HepG2 (cell line): ENCODE measurements around the gene NKX2-2. TPM values are rescaled to one million over a fixed set of nuclear protein-coding genes. Genes with fewer than 3 reads are reported as not detected.

Experiments
- CREB1 ChIP-seq, 2 experiments: fragments of 450-650 bp in 1 of 2; IDR thresholded peaks; 2 replicates each; pipeline ENCODE4 v1.6.1; 2016 to 2017; ENCODE audit warnings: control low read depth in 1 of 2, mild to moderate bottlenecking in 1 of 2, missing compliant biosample characterization in 1 of 2, missing genetic modification characterization in 1 of 2
- HMGXB3 ChIP-seq: sonication (generic); formaldehyde crosslinking; IDR thresholded peaks from 2 replicates; pipeline ENCODE4 v1.4.0; 2020; ENCODE audit warnings: missing genetic modification reagents, borderline replicate concordance
- RXRA ChIP-seq: sonication (generic); formaldehyde crosslinking; IDR thresholded peaks from 2 replicates; pipeline ENCODE4 v1.5.1; 2020; ENCODE audit warnings: missing genetic modification reagents
- ZBTB21 ChIP-seq: sonication (generic); formaldehyde crosslinking; IDR thresholded peaks from 2 replicates; pipeline ENCODE4 v1.4.0; 2020; ENCODE audit warnings: missing genetic modification reagents
- ZNF282 ChIP-seq: fragments of 450-650 bp; IDR thresholded peaks from 2 replicates; pipeline ENCODE4 v1.6.1; 2018; ENCODE audit not compliant: partially characterized antibody
- ZNF333 ChIP-seq: sonication (generic); formaldehyde crosslinking; IDR thresholded peaks from 2 replicates; pipeline ENCODE4 v1.4.0; 2020; ENCODE audit warnings: mild to moderate bottlenecking, missing genetic modification reagents, borderline replicate concordance
- ZNF33B ChIP-seq: sonication (generic); formaldehyde crosslinking; IDR thresholded peaks from 2 replicates; pipeline ENCODE4 v1.5.1; 2020; ENCODE audit warnings: mild to moderate bottlenecking, missing genetic modification reagents
- ZNF724P ChIP-seq: sonication (generic); formaldehyde crosslinking; IDR thresholded peaks from 2 replicates; pipeline ENCODE4 v1.8.0; 2022; ENCODE audit warnings: missing genetic modification reagents, borderline replicate concordance
- polyA plus RNA-seq, 8 experiments: library from polyadenylated mRNA; depleted of rRNA in 3 of 8; stranded (reverse) in 7 of 8; unstranded in 1 of 8; fragments of >200 nt; fragmentation: Illumina TruSeq in 4 of 8; extraction: Trizol in 4 of 8; gene quantifications; 2 replicates each; pipeline versions ENCODE4 v1.2.1 to v1.2.3, GENCODE V29; 2011 to 2016; ENCODE audit warnings: low read depth in 4 of 8, missing spikeins in 1 of 8, mixed read lengths in 1 of 8; ENCODE audit not compliant: insufficient read depth in 1 of 8
- total RNA-seq, 5 experiments: library from RNA; depleted of rRNA; stranded (reverse); fragments of >200 nt; fragmentation: Illumina TruSeq; extraction: Trizol; gene quantifications; 2 replicates each; pipeline ENCODE4 v1.2.3, GENCODE V29; 2016; ENCODE audit warnings: low read depth in 1 of 5

Gene NKX2-2
- total and polyA plus RNA-seq, 2 of the 13 experiments (the other 11 are each of a cell fraction or from before 2014, with no cell fraction given) = not detected

GRCh38 chr20:21505161-21505809 is 8.6 kb downstream of the NKX2-2 start (continued):
- TF ChIP-seq ZNF724P (CRISPR knock-in tag) (peak; percentile 10; the same call in 1 of the 2 replicates), HMGXB3 (CRISPR knock-in tag) (no peak), ZNF282 (no peak), CREB1 (IDR thresholded peaks at IDR 0.05) (no peak), CREB1 (CRISPR knock-in tag; IDR thresholded peaks at IDR 0.05) (no peak), RXRA (CRISPR knock-in tag) (no peak; the same call in 1 of the 2 replicates), ZBTB21 (0 out of 2 replicates have a peak, but pooled peaks have one; percentile 39), ZNF333 (CRISPR knock-in tag) (0 out of 2 replicates have a peak, but pooled peaks have one; percentile 54), ZNF33B (CRISPR knock-in tag) (no peak)
